Gastrocnemius medialis (tissue), 4 donors: ENCODE results near the gene FYB1. TPM values are rescaled to one million over a fixed set of nuclear protein-coding genes. Genes with fewer than 3 reads are reported as not detected.

Experiments
- ATAC-seq, 2 donors: fragments of 150-250 bp; one replicate each; pipeline ENCODE4 v1.9.1; 2016
- DNase-seq, 2 donors: peaks; one replicate each; pipeline ENCODE4 v3.0.0-alpha.2; 2019
- H3K27ac ChIP-seq, 4 donors: fragments of 200-600 bp; sonication (generic); 1 replicate in 1 of 4; 2 replicates in 3 of 4; pipeline ENCODE4 v1.5.1; 2016 to 2018; ENCODE audit warnings: mild to moderate bottlenecking in 2 of 4, moderate library complexity in 1 of 4
- H3K27me3 ChIP-seq, 3 donors: fragments of 200-600 bp; sonication (generic) in 2 of 3; 1 replicate in 1 of 3; 2 replicates in 2 of 3; pipeline versions ENCODE4 v1.5.1 to v1.6.0; 2016 to 2019; ENCODE audit warnings: mild to moderate bottlenecking in 1 of 3, moderate library complexity in 1 of 3
- H3K36me3 ChIP-seq, 2 donors: fragments of 200-600 bp; sonication (generic) in 1 of 2; one replicate each; pipeline ENCODE4 v1.5.1; 2017 to 2018
- H3K4me1 ChIP-seq, 2 donors: fragments of 200-600 bp; sonication (generic) in 1 of 2; one replicate each; pipeline ENCODE4 v1.5.1; 2016 to 2017; ENCODE audit warnings: mild to moderate bottlenecking in 2 of 2
- H3K4me3 ChIP-seq, 4 donors: fragments of 200-600 bp; sonication (generic) in 3 of 4; 1 replicate in 1 of 4; 2 replicates in 3 of 4; pipeline ENCODE4 v1.5.1; 2016 to 2019; ENCODE audit warnings: mild to moderate bottlenecking in 2 of 4
- H3K9me3 ChIP-seq, 3 donors: fragments of 200-600 bp; sonication (generic) in 2 of 3; 1 replicate in 1 of 3; 2 replicates in 2 of 3; pipeline ENCODE4 v1.5.1; 2016 to 2019
- POLR2A ChIP-seq, 2 donors: fragments of 450-650 bp; IDR thresholded peaks; one replicate each; pipeline ENCODE4 v1.6.1; 2017; ENCODE audit warnings: antibody characterized with exemption in 2 of 2, mild to moderate bottlenecking in 2 of 2, moderate library complexity in 2 of 2
- in situ Hi-C, 4 donors: fragments of 200-750 bp; cut with MboI; loops; one replicate each; pipeline versions ENCODE4 v1.15.0 to v1.8.0; 2017; ENCODE audit warnings: low sequenced_read_pairs in 4 of 4
- intact Hi-C: fragments of 100-400 bp; cut with DNase I; formaldehyde crosslinking; loops from one replicate; pipeline ENCODE4 v1.15.1; 2023; ENCODE audit warnings: low total_unique reads
- total RNA-seq, 4 donors: library from RNA; depleted of rRNA; stranded (reverse); fragments of >200 nt; gene quantifications; one replicate each; pipeline versions ENCODE4 v1.1.0 to v1.2.3, GENCODE V29; 2016
- TF ChIP-seq, protein P1 (sequence below), 5 experiments: fragments of 450-650 bp in 3 of 5; fragments of 200-600 bp in 2 of 5; sonication (generic) in 2 of 5; IDR thresholded peaks in 4 of 5; conservative IDR thresholded peaks in 1 of 5; 1 replicate in 4 of 5; 2 replicates in 1 of 5; pipeline ENCODE4 v1.5.1; 2016 to 2019; ENCODE audit warnings: antibody characterized with exemption in 5 of 5, mild to moderate bottlenecking in 3 of 5, moderate library complexity in 3 of 5

The FYB1 gene
- total RNA-seq, 4 donors from 2014 or later: 1.1 to 5.6 (median 2.6) TPM

DNA sequence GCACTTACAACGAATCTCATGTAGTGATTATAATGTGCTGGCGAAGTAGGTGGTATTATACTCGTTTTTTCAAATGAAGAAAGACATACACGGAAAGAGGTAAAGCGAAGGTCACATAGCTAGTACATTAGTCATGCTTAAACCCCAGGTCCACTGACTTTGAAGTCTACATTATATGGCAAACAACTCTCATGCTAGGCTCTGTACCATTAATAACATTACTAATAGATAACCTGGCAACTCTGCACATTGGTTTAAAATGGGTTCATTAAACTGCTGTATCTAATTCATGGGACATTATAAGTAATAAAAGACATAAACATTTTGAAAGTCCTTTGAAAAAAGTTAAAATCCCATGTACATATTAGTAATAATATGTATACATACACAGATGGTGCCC, 21.2 kb downstream of the FYB1 start:
- Histone ChIP-seq H3K9me3 (no peaks in the 10 kb centered on the region), H3K27ac (no peak overlapping the region), H3K4me1 (peaks cover 0 to 9% of the 10 kb centered on the region in 2 donors), H3K4me3 (no peak overlapping the region), H3K27me3 (no peaks in the 10 kb centered on the region), H3K36me3 (no peaks in the 10 kb centered on the region)
- TF ChIP-seq, protein P1, sequence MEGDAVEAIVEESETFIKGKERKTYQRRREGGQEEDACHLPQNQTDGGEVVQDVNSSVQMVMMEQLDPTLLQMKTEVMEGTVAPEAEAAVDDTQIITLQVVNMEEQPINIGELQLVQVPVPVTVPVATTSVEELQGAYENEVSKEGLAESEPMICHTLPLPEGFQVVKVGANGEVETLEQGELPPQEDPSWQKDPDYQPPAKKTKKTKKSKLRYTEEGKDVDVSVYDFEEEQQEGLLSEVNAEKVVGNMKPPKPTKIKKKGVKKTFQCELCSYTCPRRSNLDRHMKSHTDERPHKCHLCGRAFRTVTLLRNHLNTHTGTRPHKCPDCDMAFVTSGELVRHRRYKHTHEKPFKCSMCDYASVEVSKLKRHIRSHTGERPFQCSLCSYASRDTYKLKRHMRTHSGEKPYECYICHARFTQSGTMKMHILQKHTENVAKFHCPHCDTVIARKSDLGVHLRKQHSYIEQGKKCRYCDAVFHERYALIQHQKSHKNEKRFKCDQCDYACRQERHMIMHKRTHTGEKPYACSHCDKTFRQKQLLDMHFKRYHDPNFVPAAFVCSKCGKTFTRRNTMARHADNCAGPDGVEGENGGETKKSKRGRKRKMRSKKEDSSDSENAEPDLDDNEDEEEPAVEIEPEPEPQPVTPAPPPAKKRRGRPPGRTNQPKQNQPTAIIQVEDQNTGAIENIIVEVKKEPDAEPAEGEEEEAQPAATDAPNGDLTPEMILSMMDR (IDR thresholded peaks at IDR 0.05 in 4 of 5, conservative IDR thresholded peaks at IDR 0.05 in 1 of 5): no peak
- TF ChIP-seq POLR2A (IDR thresholded peaks at IDR 0.05): no peak
- DNase-seq (no peak), ATAC-seq (no peak)
- in situ Hi-C loops (no loop called here), intact Hi-C loops (no loop called here)

- ATAC-seq (no peak), DNase-seq (no peak)
- intact Hi-C loops: no loop called here
- Histone ChIP-seq H3K4me1 (peaks cover 0 to 9% of the 10 kb centered on the region in 2 donors), H3K9me3 (no peaks in the 10 kb centered on the region), H3K4me3 (no peak overlapping the region), H3K27me3 (no peaks in the 10 kb centered on the region), H3K36me3 (no peaks in the 10 kb centered on the region), H3K27ac (no peak overlapping the region)
- in situ Hi-C loops: no loop called here
- no peak for TF ChIP-seq POLR2A (IDR thresholded peaks at IDR 0.05)
Measured at GRCh38 chr5:39197556-39197955, 21.8 kb downstream of the FYB1 start.

GRCh38 chr5:39195198-39195826, 24.1 kb downstream of the FYB1 start:
- H3K4me1 ChIP-seq: peaks cover 0 to 9% of the 10 kb centered on the region in 2 donors
- no peak for ATAC-seq
- no peak overlapping the region for H3K27ac ChIP-seq
- in situ Hi-C loops: no loop called here
- TF ChIP-seq, protein P1 (IDR thresholded peaks at IDR 0.05 in 4 of 5, conservative IDR thresholded peaks at IDR 0.05 in 1 of 5): no peak
- TF ChIP-seq POLR2A (IDR thresholded peaks at IDR 0.05): no peak
- intact Hi-C loops: no loop called here
- no peaks in the 10 kb centered on the region for H3K27me3 ChIP-seq
- no peaks in the 10 kb centered on the region for H3K36me3 ChIP-seq
- H3K4me3 ChIP-seq: no peak overlapping the region
- no peak for DNase-seq
- H3K9me3 ChIP-seq: no peaks in the 10 kb centered on the region

DNA sequence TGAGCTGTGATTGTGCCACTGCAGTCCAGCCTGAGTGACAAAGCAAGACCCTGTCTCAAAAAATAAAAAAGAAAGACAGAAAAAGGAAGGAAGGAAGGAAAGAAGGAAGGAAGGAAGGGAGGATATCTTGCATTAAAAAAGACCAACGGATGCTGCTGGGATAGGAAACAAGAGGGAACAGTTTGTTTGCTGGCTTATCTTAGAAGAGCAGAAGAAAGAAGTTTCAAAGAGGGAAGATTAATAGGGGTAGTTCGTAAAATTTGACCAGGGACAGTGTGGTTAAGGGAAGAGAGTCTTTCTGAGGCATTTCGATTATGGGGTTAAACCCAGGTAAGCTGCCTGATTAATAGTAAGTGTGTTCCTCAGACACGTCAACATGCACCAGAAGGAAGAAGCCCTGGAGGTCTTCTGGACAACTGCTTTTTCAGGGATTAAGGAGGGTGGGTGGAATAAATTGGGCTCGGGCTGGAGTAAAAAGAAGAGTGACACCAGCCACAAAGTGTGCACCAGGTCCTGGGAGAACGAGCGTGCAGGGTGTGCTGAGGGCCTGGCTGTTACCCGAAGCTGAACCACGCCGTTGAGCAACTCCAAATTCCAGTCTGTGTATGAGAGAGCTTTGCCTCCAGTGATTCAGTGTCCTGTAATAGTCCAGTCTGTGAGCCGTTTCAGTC, 24.8 kb downstream of the FYB1 start:
- in situ Hi-C loops (no loop called here), intact Hi-C loops (no loop called here)
- ATAC-seq (peak; percentile 99), DNase-seq (peak; percentile 34 to 56)
- Histone ChIP-seq H3K4me1 (peaks cover 0 to 9% of the 10 kb centered on the region in 2 donors), H3K9me3 (no peaks in the 10 kb centered on the region), H3K4me3 (no peak overlapping the region), H3K27ac (no peak overlapping the region), H3K27me3 (no peaks in the 10 kb centered on the region), H3K36me3 (no peaks in the 10 kb centered on the region)
- no peak for TF ChIP-seq POLR2A (IDR thresholded peaks at IDR 0.05)
- TF ChIP-seq, protein P1 (IDR thresholded peaks at IDR 0.05 in 4 of 5, conservative IDR thresholded peaks at IDR 0.05 in 1 of 5): no peak

- in situ Hi-C loops: no loop called here
- H3K4me3 ChIP-seq: no peak overlapping the region
Measured at GRCh38 chr5:39193553-39194465, 25.6 kb downstream of the FYB1 start.

More at GRCh38 chr5:39193553-39194465, 25.6 kb downstream of the FYB1 start:
- ATAC-seq: no peak
- no peaks in the 10 kb centered on the region for H3K9me3 ChIP-seq
- TF ChIP-seq, protein P1 (IDR thresholded peaks at IDR 0.05 in 4 of 5, conservative IDR thresholded peaks at IDR 0.05 in 1 of 5): no peak
- TF ChIP-seq POLR2A (IDR thresholded peaks at IDR 0.05): no peak
- no peak for DNase-seq
- H3K36me3 ChIP-seq: no peaks in the 10 kb centered on the region
- peaks cover 0 to 9% of the 10 kb centered on the region in 2 donors for H3K4me1 ChIP-seq
- no peak overlapping the region for H3K27ac ChIP-seq
- intact Hi-C loops: no loop called here
- no peaks in the 10 kb centered on the region for H3K27me3 ChIP-seq
